Measurements from ENCODE around the gene ERCC8.

ERCC8 gene

GRCh38 chr5:60833520-60833919 lies 111.3 kb downstream of the ERCC8 start:
- DNase-seq = no peak

GRCh38 chr5:60830581-60831127 lies 114.2 kb downstream of the ERCC8 start:
- no peak for DNase-seq

GRCh38 chr5:60829490-60830266 lies 115.2 kb downstream of the ERCC8 start:
- no peak for DNase-seq

- DNase-seq = no peak
Observed at GRCh38 chr5:60827201-60827600, 117.7 kb downstream of the ERCC8 start.

- DNase-seq = no peak
Observed at GRCh38 chr5:60826653-60827052, 118.2 kb downstream of the ERCC8 start.

Measured in DMS79 (cell line).